D721Med (cell line): ENCODE results near the gene URI1.

Source experiments
- DNase-seq: peaks from one replicate; pipeline ENCODE4 v3.0.0; 2011; ENCODE audit warnings: low spot score; ENCODE audit not compliant: insufficient read length
- FAIRE-seq: peaks from 2 replicates; lab custom pipeline; 2011; peaks lifted over from hg19 to GRCh38; lab: Jason Lieb, UNC
- CTCF ChIP-seq: IDR thresholded peaks from 2 replicates; pipeline ENCODE4 v1.5.1; 2012; ENCODE audit warnings: mild to moderate bottlenecking, control low read depth; ENCODE audit not compliant: insufficient read depth; ENCODE audit errors: missing control alignments

The URI1 gene

DNA sequence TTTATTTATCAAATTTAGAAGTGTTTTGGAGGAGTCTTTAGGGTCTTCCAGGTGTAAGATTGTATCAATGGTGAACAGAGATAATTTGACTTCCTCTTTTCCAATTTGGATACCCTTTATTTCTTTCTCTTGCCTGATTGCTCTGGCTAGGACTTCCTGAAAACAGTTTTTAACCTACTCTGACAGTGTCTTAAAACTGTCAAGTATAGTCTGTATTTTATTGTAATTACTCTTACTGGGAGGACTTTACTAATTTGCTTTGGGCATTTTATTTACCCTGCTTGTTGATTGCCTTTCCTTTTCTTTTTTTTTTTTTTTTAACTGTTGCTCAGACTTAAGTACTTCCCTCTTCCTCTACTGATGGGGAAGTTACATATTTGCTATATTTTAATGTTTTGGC, 81.3 kb downstream of the URI1 start:
- FAIRE-seq (no peak), DNase-seq (no peak)
- TF ChIP-seq CTCF, result no peak

DNA sequence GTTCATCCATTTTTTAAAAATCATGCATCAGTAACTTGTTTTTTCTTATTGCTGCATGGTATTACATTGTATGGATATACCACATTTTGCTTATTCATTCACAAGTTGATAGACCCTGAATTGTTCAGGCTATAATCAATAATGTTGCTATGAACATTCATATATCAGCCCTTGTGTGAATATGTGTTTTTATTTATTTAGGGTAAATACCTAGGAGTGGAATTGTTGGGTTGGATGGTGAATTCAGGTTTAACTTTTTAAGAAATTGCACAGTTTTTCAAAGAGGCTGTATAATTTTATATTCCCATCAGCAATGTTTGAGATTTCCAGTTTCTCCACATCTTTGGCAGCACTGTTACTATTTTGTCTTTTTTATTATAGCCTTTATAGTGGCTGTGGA, 82.1 kb downstream of the URI1 start:
- no peak for DNase-seq
- FAIRE-seq, result no peak
- TF ChIP-seq CTCF, result no peak

DNA sequence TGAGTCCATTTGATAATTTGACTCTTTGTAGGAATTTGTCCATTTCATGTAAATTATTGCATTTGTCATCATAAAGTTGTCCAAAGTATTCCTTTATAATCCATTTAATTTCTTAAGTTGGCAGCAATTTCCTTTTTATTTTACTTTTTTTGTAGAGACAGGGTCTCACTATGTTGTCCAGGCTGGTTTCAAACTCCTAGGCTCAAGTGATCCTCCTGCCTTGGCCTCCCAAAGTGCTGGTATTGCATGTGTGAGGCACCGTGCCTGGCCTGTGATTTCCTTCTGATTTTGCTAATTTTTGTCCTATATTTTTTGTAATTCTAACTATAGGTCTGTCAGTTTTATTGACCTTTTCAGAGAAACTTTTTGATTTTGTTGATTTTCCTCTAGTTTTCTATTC, 84.9 kb downstream of the URI1 start:
- TF ChIP-seq CTCF, result no peak
- DNase-seq, result no peak
- FAIRE-seq, result no peak

DNA sequence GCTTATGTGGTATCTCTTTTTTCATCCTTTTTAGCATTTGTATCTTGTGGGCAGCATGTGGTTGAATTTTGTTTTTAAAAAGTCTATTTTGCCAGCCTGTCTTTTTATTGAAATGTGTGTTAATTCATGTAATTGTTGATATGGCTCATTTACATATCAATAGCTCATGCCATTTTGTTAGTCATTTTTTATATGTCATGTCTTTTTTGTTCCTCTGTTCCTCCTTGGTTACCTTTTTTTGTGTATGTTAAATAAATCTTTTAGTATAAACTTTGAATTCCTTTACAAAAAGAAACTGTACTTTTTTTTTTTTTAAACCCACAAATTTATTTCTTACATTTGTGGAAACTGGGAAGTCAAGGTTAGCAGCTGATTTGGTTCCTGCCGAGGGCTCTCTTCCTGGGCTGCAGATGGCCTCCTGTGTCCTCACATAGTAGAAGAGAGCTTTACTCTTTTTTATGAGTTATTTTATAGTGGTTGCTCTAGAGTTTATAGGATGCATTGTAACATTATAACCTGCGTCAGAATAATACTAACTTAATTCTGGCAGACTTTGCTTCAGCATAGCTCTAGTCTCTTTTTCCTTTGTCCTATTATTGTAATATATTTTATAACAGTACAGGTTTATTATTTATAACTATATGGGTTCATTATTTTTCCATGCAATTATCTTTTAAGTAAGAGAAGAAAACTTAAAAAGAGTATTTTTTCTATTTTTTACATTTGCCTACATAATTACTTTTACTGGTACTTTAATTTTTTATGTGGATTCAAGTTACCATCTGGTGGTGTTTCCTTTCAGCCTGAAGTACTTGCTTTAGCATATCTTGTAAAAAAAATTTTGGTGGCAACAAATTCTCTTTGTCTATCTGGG, 86.3 kb downstream of the URI1 start:
- FAIRE-seq (no peak), DNase-seq (no peak)
- no peak for TF ChIP-seq CTCF

- DNase-seq (no peak), FAIRE-seq (no peak)
- no peak for TF ChIP-seq CTCF
Measured at GRCh38 chr19:30028992-30029343, 86.9 kb downstream of the URI1 start.

- no peak for TF ChIP-seq CTCF
- DNase-seq (no peak), FAIRE-seq (no peak)
Measured at GRCh38 chr19:30029721-30030510, 87.9 kb downstream of the URI1 start.
